Measurements from ENCODE around the gene GGTLC1.

DNA sequence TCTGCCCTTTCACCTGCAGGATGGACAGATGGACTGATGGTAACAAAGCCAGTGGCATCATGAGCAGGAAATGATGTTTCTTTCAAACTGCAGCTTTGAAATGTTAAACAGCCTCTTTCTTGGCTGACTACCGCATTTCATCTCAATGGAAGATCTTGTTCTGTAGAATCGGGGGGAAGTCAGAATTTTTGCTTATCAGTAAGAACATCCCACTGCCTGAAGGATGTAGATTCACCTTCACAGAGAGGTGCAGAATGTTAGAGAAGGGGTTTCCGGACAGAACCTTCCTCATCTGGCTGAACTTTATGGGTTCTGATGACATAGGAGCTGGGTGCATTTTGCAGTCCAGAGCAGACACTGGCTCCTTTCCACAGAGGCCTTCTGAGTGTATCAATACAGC is 32.7 kb downstream of the GGTLC1 start:
- TF ChIP-seq, protein P1, sequence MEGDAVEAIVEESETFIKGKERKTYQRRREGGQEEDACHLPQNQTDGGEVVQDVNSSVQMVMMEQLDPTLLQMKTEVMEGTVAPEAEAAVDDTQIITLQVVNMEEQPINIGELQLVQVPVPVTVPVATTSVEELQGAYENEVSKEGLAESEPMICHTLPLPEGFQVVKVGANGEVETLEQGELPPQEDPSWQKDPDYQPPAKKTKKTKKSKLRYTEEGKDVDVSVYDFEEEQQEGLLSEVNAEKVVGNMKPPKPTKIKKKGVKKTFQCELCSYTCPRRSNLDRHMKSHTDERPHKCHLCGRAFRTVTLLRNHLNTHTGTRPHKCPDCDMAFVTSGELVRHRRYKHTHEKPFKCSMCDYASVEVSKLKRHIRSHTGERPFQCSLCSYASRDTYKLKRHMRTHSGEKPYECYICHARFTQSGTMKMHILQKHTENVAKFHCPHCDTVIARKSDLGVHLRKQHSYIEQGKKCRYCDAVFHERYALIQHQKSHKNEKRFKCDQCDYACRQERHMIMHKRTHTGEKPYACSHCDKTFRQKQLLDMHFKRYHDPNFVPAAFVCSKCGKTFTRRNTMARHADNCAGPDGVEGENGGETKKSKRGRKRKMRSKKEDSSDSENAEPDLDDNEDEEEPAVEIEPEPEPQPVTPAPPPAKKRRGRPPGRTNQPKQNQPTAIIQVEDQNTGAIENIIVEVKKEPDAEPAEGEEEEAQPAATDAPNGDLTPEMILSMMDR (conservative IDR thresholded peaks at IDR 0.05; ENCODE audit: low read depth, low read length), result no peak
- TF ChIP-seq EZH2 (IDR thresholded peaks at IDR 0.05; ENCODE audit: borderline replicate concordance, low read depth, low read length, poor library complexity, severe bottlenecking), result no peak
